ENCODE data around the gene TMEM175. TPM values are rescaled to one million over a fixed set of nuclear protein-coding genes. Genes with fewer than 3 reads are reported as not detected.

Gene TMEM175
- total RNA-seq, 4 donors from 2014 or later = 33.3 to 61.2 (median 39.0) TPM

DNA sequence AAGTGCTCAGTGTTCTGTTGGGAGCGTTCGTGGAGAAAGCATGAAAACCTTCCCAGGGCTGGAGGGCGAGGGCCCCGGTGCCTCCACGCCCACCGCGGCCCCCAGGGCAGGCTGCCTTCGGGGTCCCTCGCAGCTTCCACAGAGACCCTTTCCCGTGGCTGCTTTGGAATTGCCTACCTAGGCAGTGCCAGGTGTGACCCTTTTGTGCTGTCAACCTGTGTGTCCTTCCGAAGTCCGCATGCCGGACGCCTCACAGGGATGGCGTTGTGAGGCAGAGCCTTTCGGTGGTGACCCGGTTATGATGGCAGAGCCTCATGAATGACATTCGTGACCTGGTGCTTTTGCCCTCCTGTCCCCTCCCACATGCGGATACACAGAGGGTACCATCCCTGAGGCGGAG is 17.4 kb downstream of the TMEM175 start:
- Histone ChIP-seq H3K4me1 (peaks cover 0 to 15% (median 0%) of the 10 kb centered on the region in 4 donors), H3K27ac (no peak overlapping the region), H3K4me3 (no peak overlapping the region), H3K27me3 (no peaks in the 10 kb centered on the region), H3K9me3 (no peaks in the 10 kb centered on the region), H3K36me3 (peaks cover 0 to 58% (median 0%) of the 10 kb centered on the region in 3 donors)
- 87 to 89% methylated on average over 20 of the region's 20 CpGs for WGBS, 2 donors
- TF ChIP-seq EP300 (IDR thresholded peaks at IDR 0.05) (no peak), POLR2A (IDR thresholded peaks at IDR 0.05) (no peak)
- DNase-seq (ENCODE audit: low spot score in 2 of 2) = no peak

DNA sequence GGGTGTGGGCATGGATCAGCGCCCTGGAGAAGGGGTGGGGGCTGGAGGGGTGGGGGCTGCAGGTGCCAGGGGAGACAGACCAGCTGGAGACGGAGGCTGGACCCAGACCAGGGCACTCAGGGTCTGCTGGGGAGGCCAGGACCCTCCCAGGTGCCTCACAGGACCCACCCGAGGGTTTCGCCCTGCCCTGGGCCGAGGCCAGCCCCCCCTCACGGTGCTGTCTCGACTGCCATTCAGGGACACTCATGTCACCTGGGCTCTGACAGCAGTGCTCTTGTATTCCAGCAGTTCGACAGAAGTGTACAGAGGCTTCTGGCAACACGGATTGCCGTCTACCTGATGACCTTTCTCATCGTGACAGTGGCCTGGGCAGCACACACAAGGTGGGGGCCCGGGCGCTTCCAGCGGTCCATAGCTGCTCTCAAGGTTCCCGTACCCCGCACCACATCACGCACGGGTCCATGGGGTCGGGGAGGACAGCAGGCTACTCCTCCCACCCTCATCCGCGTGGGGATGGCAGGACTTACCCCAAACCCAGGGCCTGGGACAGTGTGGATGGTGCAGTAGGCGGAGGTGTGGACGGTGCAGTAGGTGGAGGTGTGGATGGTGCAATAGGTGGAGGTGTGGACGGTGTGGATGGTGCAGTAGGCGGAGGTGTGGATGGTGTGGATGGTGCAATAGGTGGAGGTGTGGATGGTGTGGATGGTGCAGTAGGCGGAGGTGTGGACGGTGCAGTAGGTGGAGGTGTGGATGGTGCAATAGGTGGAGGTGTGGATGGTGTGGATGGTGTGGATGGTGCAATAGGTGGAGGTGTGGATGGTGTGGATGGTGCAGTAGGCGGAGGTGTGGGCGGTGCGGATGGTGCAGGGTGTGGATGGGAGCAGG is 18.1 kb downstream of the TMEM175 start:
- Histone ChIP-seq H3K36me3 (peaks cover 0 to 66% (median 0%) of the 10 kb centered on the region in 3 donors), H3K27ac (no peak overlapping the region), H3K9me3 (no peaks in the 10 kb centered on the region), H3K4me1 (peaks cover 0 to 11% (median 0%) of the 10 kb centered on the region in 4 donors), H3K27me3 (no peaks in the 10 kb centered on the region), H3K4me3 (no peak overlapping the region)
- DNase-seq (ENCODE audit: low spot score in 2 of 2) = no peak
- 90 to 91% methylated on average over 21 to 28 of the region's 30 CpGs for WGBS, 2 donors
- TF ChIP-seq, protein P1, sequence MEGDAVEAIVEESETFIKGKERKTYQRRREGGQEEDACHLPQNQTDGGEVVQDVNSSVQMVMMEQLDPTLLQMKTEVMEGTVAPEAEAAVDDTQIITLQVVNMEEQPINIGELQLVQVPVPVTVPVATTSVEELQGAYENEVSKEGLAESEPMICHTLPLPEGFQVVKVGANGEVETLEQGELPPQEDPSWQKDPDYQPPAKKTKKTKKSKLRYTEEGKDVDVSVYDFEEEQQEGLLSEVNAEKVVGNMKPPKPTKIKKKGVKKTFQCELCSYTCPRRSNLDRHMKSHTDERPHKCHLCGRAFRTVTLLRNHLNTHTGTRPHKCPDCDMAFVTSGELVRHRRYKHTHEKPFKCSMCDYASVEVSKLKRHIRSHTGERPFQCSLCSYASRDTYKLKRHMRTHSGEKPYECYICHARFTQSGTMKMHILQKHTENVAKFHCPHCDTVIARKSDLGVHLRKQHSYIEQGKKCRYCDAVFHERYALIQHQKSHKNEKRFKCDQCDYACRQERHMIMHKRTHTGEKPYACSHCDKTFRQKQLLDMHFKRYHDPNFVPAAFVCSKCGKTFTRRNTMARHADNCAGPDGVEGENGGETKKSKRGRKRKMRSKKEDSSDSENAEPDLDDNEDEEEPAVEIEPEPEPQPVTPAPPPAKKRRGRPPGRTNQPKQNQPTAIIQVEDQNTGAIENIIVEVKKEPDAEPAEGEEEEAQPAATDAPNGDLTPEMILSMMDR (IDR thresholded peaks at IDR 0.05) = no peak
- TF ChIP-seq POLR2A (IDR thresholded peaks at IDR 0.05) = no peak
- no peak for TF ChIP-seq EP300 (IDR thresholded peaks at IDR 0.05)

DNA sequence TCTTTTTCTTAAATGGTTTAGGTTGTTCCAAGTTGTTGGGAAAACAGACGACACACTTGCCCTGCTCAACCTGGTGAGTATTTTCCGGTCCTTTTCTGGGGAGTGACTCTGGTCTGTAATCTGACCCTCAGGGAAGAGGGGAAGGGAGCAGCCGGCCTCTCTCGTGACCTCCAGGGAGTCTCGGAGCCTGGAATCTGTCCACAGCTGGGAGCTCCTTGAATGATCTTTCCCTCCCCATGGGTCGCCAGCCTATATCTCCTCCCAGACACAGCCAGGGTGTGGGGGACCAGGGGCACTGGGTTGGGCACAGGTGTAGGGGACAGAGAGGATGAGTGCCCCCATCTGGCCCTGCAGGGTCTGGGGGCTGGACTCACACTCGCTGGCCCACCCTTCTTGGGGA is 18.9 kb downstream of the TMEM175 start:
- peaks cover 0 to 3% (median 0%) of the 10 kb centered on the region in 4 donors for H3K4me1 ChIP-seq
- no peak overlapping the region for H3K4me3 ChIP-seq
- H3K27me3 ChIP-seq = no peaks in the 10 kb centered on the region
- TF ChIP-seq POLR2A (IDR thresholded peaks at IDR 0.05) (no peak), EP300 (IDR thresholded peaks at IDR 0.05) (no peak)
- TF ChIP-seq, protein P1 (IDR thresholded peaks at IDR 0.05) = no peak
- no peaks in the 10 kb centered on the region for H3K9me3 ChIP-seq
- no peak for DNase-seq (ENCODE audit: low spot score in 2 of 2)
- 56 to 76% methylated on average over 6 to 7 of the region's 7 CpGs for WGBS, 2 donors
- H3K36me3 ChIP-seq = peaks cover 0 to 74% (median 0%) of the 10 kb centered on the region in 3 donors
- H3K27ac ChIP-seq = no peak overlapping the region

DNA sequence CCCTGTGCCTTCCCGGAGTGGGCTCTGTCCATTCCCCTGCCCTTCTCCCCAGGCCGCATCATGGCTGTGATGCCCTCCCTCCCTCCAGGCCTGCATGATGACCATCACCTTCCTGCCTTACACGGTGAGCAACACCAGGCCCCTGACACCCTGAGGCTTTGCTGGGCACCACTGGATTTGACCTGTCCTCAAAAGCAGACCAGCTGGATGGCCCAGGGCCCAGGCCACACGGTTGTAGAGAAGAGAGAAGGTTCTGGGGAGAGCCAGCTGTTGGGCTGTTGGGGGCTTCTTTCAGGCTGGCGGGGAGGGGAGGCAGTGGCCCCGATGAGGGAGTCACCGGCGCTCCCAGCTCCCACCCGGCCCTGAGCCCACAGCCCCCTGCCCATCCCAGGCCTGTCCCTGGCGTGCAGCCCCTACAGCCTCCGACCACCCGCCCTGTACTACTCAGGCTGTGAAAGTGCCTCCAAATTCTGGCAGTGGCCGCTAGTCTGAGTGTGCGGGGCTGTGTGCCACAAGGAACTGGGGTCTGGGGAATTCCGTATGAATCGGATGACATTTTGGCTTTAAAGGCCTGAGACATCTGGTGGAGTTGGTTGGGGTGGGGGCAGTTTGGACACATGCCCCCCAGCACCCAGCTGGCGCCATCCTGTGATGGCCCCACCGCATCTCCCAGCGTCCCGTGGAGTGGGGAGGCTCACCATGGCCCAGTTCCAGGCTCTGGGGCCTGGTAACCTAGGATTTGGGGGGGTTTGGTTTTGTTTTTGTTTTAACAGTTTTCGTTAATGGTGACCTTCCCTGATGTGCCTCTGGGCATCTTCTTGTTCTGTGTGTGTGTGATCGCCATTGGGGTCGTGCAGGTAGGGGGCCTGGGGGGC is 19.6 kb downstream of the TMEM175 start:
- no peaks in the 10 kb centered on the region for H3K9me3 ChIP-seq
- H3K27me3 ChIP-seq = no peaks in the 10 kb centered on the region
- no peaks in the 10 kb centered on the region for H3K4me1 ChIP-seq
- H3K36me3 ChIP-seq = peaks cover 0 to 80% (median 0%) of the 10 kb centered on the region in 3 donors
- no peak for DNase-seq (ENCODE audit: low spot score in 2 of 2)
- WGBS, 2 donors = 85 to 86% methylated on average over 18 to 23 of the region's 23 CpGs
- no peak overlapping the region for H3K27ac ChIP-seq
- TF ChIP-seq EP300 (IDR thresholded peaks at IDR 0.05) = no peak
- TF ChIP-seq, protein P1 (IDR thresholded peaks at IDR 0.05) = no peak
- TF ChIP-seq POLR2A (IDR thresholded peaks at IDR 0.05) = no peak
- H3K4me3 ChIP-seq = no peak overlapping the region

DNA sequence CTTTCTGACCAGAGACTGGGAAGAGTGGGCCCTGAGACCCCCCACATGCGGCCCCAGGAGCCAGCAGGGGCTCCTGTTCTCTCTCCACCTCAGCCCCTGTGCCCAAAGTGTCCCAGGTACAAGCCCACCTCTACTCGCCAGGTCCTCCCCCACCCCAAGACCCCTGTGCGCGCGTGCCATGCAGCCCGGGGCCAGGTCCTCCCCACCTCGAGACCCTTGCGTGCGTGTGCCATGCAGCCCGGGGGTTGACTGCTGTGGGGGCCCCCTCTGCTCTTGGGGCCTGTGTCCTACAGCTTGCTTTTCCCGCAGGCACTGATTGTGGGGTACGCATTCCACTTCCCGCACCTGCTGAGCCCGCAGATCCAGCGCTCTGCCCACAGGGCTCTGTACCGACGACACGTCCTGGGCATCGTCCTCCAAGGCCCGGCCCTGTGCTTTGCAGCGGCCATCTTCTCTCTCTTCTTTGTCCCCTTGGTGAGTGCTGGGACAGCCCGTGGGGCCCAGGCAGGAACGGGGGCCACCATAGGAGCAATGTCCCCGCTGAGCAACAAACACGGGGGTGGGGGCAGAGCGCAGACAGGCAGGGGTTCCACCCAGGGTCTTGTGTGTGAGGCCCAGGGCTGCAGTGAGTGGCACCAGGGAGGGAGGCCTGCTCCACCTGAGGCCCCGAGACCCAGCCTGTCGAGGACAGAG is 20.8 kb downstream of the TMEM175 start:
- TF ChIP-seq, protein P1 (IDR thresholded peaks at IDR 0.05) = no peak
- TF ChIP-seq EP300 (IDR thresholded peaks at IDR 0.05) (no peak), POLR2A (IDR thresholded peaks at IDR 0.05) (no peak)
- no peaks in the 10 kb centered on the region for H3K4me1 ChIP-seq
- no peaks in the 10 kb centered on the region for H3K9me3 ChIP-seq
- H3K27ac ChIP-seq = no peak overlapping the region
- no peak overlapping the region for H3K4me3 ChIP-seq
- H3K36me3 ChIP-seq = peaks cover 0 to 92% (median 0%) of the 10 kb centered on the region in 3 donors
- DNase-seq (ENCODE audit: low spot score in 2 of 2) = no peak
- 92 to 94% methylated on average over 27 to 28 of the region's 28 CpGs for WGBS, 2 donors
- H3K27me3 ChIP-seq = no peaks in the 10 kb centered on the region

Data from tibial nerve (tissue), 4 donors.